Activated CD8-positive, alpha-beta T cell treated with anti-CD3 and anti-CD28 coated beads, Interleukin-2, amount 10 ng/mL, durations not matched to agents 7 days and 5 days (primary cell): ENCODE results near the gene STXBP6. TPM values are rescaled to one million over a fixed set of nuclear protein-coding genes. Genes with fewer than 3 reads are reported as not detected.

ENCODE experiments used
- ATAC-seq: fragments of 150-1000 bp; cut with Tn5 transposase; one replicate; pipeline ENCODE4 v1.10.0; 2021; ENCODE audit warnings: moderate library complexity
- CTCF ChIA-PET: fragments of 350-600 bp; sonication (Branson Sonifier 250); formaldehyde crosslinking; loops from one replicate; lab custom pipeline; 2021; ENCODE audit warnings: antibody characterized with exemption; lab: Charles Lee
- POLR2A ChIA-PET: fragments of 350-600 bp; sonication (Branson Sonifier 250); formaldehyde crosslinking; loops from one replicate; lab custom pipeline; 2021; ENCODE audit warnings: antibody characterized with exemption; lab: Charles Lee
- DNase-seq: peaks from one replicate; pipeline ENCODE4 v3.0.0-alpha.2; 2020
- H3K27ac Mint-ChIP-seq: one replicate; pipeline ENCODE4 v1.8.0; 2021; ENCODE audit warnings: mild to moderate bottlenecking, mixed read lengths
- H3K27me3 Mint-ChIP-seq: one replicate; pipeline ENCODE4 v1.8.0; 2021; ENCODE audit warnings: low read depth, mixed read lengths
- H3K36me3 Mint-ChIP-seq: one replicate; pipeline ENCODE4 v1.8.0; 2021; ENCODE audit warnings: low read depth, mixed read lengths
- H3K4me1 Mint-ChIP-seq: one replicate; pipeline ENCODE4 v1.8.0; 2021; ENCODE audit warnings: low read depth, mixed read lengths
- H3K4me3 Mint-ChIP-seq: one replicate; pipeline ENCODE4 v1.8.0; 2021; ENCODE audit warnings: mild to moderate bottlenecking, mixed read lengths
- H3K9me3 Mint-ChIP-seq: one replicate; pipeline ENCODE4 v1.8.0; 2022; ENCODE audit warnings: mixed read lengths; ENCODE audit not compliant: insufficient read depth
- total RNA-seq, 2 experiments: library from RNA; stranded (reverse); gene quantifications; one replicate each; pipeline ENCODE4 v1.2.3, GENCODE V29; 2021

STXBP6 gene
- total RNA-seq, 2 experiments from 2014 or later = not detected

- Mint-ChIP-seq H3K36me3 (no peaks in the 10 kb centered on the region), H3K4me3 (no peak overlapping the region), H3K4me1 (no peaks in the 10 kb centered on the region), H3K9me3 (no peaks in the 10 kb centered on the region), H3K27ac (no peak overlapping the region), H3K27me3 (peaks cover 2% of the 10 kb centered on the region)
- POLR2A ChIA-PET = no interaction called here
- DNase-seq = no peak
- ATAC-seq = no peak
- CTCF ChIA-PET = no interaction called here
These were observed 154.7 kb downstream of the STXBP6 start for GRCh38 chr14:24895243-24895583.

DNA sequence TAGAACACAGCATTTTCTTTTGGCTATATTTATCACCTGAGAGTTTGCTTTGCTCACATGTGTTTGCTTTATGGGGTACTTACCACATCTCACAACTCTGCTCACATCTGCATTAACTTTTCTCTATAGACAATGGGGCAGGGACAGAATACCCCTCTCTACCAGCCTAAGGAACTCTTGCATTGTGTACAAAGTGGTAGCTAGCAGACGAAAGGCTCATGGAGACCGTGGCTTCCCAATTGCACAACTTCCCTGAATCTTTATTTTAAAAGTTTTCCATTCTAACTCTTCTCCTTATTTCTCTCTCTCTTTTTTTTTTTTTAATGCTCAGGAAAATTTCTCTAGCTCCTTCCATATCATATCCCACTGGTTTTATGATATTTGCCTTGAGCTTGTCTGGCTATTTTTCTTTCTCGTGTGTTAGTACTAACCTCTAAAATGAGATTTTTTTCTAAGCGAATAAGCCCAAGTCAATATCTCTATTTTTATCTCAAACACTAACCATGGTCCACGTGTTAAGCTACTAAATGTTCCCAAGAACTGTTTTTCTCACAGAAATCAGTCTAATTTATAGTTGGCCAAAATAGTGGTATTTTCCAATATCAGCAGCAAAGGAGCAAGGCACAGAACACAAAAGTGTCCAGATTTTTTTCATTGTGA is 155.2 kb downstream of the STXBP6 start:
- CTCF ChIA-PET = no interaction called here
- no peak overlapping the region for H3K27ac Mint-ChIP-seq
- POLR2A ChIA-PET = no interaction called here
- no peaks in the 10 kb centered on the region for H3K36me3 Mint-ChIP-seq
- H3K4me3 Mint-ChIP-seq = no peak overlapping the region
- H3K4me1 Mint-ChIP-seq = no peaks in the 10 kb centered on the region
- ATAC-seq (no peak), DNase-seq (no peak)
- peaks cover 2% of the 10 kb centered on the region for H3K27me3 Mint-ChIP-seq
- no peaks in the 10 kb centered on the region for H3K9me3 Mint-ChIP-seq

GRCh38 chr14:24892497-24893051 is 157.4 kb downstream of the STXBP6 start:
- ATAC-seq = no peak
- no peak overlapping the region for H3K4me3 Mint-ChIP-seq
- CTCF ChIA-PET = no interaction called here

DNA sequence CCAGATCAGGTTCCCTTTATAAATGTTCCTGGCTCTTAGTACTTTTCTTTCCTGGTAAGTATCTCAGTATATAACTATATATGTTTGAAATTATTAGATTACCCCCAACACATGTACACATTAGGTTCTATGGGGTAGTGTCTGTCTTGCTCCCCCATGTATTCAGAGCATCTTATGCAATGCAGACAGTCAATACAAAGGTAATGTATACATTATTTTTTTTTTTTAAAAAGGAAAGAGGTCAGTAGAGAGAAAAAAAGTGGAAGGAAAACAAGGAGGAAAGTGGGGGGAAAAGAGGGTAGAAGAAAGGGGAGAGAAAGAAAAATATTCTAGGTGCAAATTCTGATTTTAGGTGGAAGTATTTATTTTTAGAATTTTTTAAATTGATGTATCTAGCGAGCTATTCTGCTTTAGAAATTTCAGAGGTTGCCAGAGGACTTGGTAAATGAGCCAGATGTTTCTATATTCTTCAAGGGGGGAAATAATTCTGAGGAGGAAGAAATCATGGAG is 157.9 kb downstream of the STXBP6 start:
- ATAC-seq (no peak), DNase-seq (no peak)
- no peaks in the 10 kb centered on the region for H3K4me1 Mint-ChIP-seq
- H3K27ac Mint-ChIP-seq = no peak overlapping the region
- POLR2A ChIA-PET = no interaction called here
- no peak overlapping the region for H3K4me3 Mint-ChIP-seq
- peaks cover 2% of the 10 kb centered on the region for H3K27me3 Mint-ChIP-seq
- no peaks in the 10 kb centered on the region for H3K36me3 Mint-ChIP-seq
- H3K9me3 Mint-ChIP-seq = no peaks in the 10 kb centered on the region
- CTCF ChIA-PET = no interaction called here

More at GRCh38 chr14:24892497-24893051, 157.4 kb downstream of the STXBP6 start:
- H3K9me3 Mint-ChIP-seq = no peaks in the 10 kb centered on the region
- DNase-seq = no peak
- POLR2A ChIA-PET = no interaction called here
- no peaks in the 10 kb centered on the region for H3K36me3 Mint-ChIP-seq
- H3K27me3 Mint-ChIP-seq = peaks cover 2% of the 10 kb centered on the region
- no peaks in the 10 kb centered on the region for H3K4me1 Mint-ChIP-seq
- no peak overlapping the region for H3K27ac Mint-ChIP-seq

DNA sequence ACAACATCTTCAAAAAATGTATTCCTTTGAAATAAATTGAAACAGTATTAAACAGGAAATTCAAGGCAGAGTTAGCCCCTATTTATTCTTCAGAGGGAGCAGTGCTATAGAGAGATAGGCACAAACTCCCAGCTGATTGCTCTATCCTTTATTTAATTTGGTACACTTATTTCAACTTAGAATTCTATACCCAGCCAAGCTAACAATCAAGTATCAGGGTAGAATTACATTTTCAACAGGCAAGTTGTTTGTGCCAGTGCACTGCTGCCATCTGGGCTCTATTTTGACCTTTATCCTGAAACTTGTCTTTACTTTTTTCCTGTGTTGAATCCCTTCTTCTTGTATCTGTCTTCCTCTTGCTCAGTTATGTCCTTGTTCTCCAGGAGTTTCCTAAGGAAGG is 159.2 kb downstream of the STXBP6 start:
- peaks cover 2% of the 10 kb centered on the region for H3K27me3 Mint-ChIP-seq
- no peaks in the 10 kb centered on the region for H3K36me3 Mint-ChIP-seq
- no peak overlapping the region for H3K4me3 Mint-ChIP-seq
- no peaks in the 10 kb centered on the region for H3K9me3 Mint-ChIP-seq
- no peak for ATAC-seq
- ChIA-PET POLR2A (no interaction called here), CTCF (no interaction called here)
- H3K27ac Mint-ChIP-seq = no peak overlapping the region
- DNase-seq = no peak
- no peaks in the 10 kb centered on the region for H3K4me1 Mint-ChIP-seq

GRCh38 chr14:24889843-24890242 is 160.1 kb downstream of the STXBP6 start:
- Mint-ChIP-seq H3K9me3 (no peaks in the 10 kb centered on the region), H3K4me3 (no peak overlapping the region), H3K27ac (no peak overlapping the region), H3K4me1 (no peaks in the 10 kb centered on the region), H3K36me3 (no peaks in the 10 kb centered on the region), H3K27me3 (peaks cover 2% of the 10 kb centered on the region)
- ChIA-PET CTCF (no interaction called here), POLR2A (no interaction called here)
- no peak for ATAC-seq
- no peak for DNase-seq

GRCh38 chr14:24888532-24888931 is 161.4 kb downstream of the STXBP6 start:
- ATAC-seq (no peak), DNase-seq (no peak)
- Mint-ChIP-seq H3K27ac (no peak overlapping the region), H3K4me1 (no peaks in the 10 kb centered on the region), H3K4me3 (no peak overlapping the region), H3K36me3 (no peaks in the 10 kb centered on the region), H3K9me3 (no peaks in the 10 kb centered on the region), H3K27me3 (peaks cover 2% of the 10 kb centered on the region)
- ChIA-PET CTCF (no interaction called here), POLR2A (no interaction called here)

- H3K27me3 Mint-ChIP-seq = peaks cover 2% of the 10 kb centered on the region
- no peak for DNase-seq
- H3K27ac Mint-ChIP-seq = no peak overlapping the region
- no peaks in the 10 kb centered on the region for H3K9me3 Mint-ChIP-seq
- no peaks in the 10 kb centered on the region for H3K36me3 Mint-ChIP-seq
- ChIA-PET CTCF (no interaction called here), POLR2A (no interaction called here)
- H3K4me1 Mint-ChIP-seq = no peaks in the 10 kb centered on the region
- no peak overlapping the region for H3K4me3 Mint-ChIP-seq
- no peak for ATAC-seq
These were observed 162.2 kb downstream of the STXBP6 start for GRCh38 chr14:24887623-24888304.

DNA sequence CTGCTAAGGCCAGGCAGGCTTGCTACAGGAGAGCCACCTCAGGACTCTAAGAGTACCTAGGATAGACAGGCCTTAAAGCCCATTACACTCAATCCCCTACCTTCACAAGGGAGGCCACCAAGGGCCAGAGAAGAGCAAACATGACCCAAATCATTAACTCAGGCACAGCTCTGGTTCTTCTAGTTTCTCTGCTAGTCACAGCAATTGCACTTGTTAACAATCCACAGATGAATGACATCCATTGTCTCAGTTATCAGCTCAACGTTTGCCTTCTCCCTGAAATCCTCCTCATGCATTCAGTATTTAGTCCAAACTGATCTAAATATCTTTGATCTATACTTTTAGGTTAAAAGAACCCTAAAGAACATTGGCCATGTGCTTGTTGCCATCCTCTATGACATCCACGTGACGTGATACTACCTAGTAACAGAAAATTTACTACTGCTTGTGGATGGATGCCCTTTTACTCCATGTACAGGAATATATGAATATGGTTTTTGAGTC is 164.5 kb downstream of the STXBP6 start:
- ChIA-PET CTCF (no interaction called here), POLR2A (no interaction called here)
- H3K4me3 Mint-ChIP-seq = no peak overlapping the region
- no peak for DNase-seq
- H3K36me3 Mint-ChIP-seq = no peaks in the 10 kb centered on the region
- no peaks in the 10 kb centered on the region for H3K9me3 Mint-ChIP-seq
- no peaks in the 10 kb centered on the region for H3K4me1 Mint-ChIP-seq
- no peak for ATAC-seq
- H3K27ac Mint-ChIP-seq = no peak overlapping the region
- no peaks in the 10 kb centered on the region for H3K27me3 Mint-ChIP-seq

DNA sequence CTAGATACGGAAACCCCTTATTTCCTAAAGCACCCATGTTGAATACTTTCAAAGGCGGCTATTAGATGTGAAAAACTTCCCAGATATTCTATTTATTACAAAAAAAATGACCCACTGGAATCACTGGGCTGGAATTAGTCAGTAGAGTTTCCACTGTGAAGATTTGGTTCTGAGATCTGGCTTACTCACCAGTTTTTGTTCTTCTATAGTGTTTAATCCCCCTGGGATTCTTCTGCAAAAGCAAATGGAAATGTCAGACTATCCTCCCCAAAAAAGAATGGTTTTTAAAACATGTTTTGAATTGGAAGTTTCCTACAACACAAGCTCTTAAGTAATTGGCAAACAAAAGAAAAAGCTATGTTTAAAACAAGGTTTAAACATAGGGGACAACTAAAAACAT is 166.4 kb downstream of the STXBP6 start:
- no peaks in the 10 kb centered on the region for H3K4me1 Mint-ChIP-seq
- ATAC-seq = no peak
- no peaks in the 10 kb centered on the region for H3K9me3 Mint-ChIP-seq
- no peak for DNase-seq
- no peak overlapping the region for H3K4me3 Mint-ChIP-seq
- H3K27me3 Mint-ChIP-seq = peaks cover 2% of the 10 kb centered on the region
- no peaks in the 10 kb centered on the region for H3K36me3 Mint-ChIP-seq
- POLR2A ChIA-PET = no interaction called here
- H3K27ac Mint-ChIP-seq = no peak overlapping the region
- CTCF ChIA-PET = no interaction called here

DNA sequence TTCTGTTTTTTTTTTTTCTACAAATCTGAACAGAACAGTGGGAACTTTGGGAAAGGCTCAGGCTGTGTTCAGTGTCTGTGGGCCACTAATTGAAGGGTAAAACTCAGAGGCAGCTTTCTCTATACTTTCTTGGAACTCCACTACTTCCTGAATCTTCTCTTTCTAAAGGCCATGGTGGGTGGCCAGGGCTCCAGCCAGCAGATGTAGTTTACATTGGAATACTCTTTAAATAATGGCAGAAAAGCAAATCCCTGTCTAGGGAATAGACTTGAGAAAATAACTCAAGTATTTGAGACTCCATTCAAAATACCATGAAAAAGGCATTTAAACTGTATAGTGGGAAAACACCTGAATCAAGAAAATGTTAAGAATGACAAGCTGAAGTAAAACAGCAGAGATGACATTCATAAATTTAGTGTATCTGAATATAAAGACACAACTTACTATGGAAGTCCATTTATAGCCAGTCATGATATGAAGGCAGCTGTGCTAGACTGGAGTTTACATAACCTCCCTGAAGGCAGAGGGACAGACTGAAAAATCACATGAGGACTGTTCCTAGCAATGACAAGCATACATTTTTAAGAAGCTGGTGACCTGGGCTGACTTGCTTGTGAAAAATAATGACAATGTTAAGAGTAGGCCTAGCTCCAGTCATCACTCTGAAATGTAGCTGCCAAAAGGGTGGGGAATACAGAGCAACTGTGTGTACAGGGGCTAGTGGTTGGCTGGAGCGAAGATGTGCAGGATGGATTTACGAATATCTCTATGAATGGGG is 168.6 kb downstream of the STXBP6 start:
- POLR2A ChIA-PET = no interaction called here
- ATAC-seq = no peak
- no peaks in the 10 kb centered on the region for H3K9me3 Mint-ChIP-seq
- H3K4me1 Mint-ChIP-seq = no peaks in the 10 kb centered on the region
- peaks cover 6% of the 10 kb centered on the region for H3K27me3 Mint-ChIP-seq
- no peak for DNase-seq
- CTCF ChIA-PET = no interaction called here
- no peak overlapping the region for H3K4me3 Mint-ChIP-seq
- no peaks in the 10 kb centered on the region for H3K36me3 Mint-ChIP-seq
- H3K27ac Mint-ChIP-seq = no peak overlapping the region

GRCh38 chr14:24880689-24881088 is 169.3 kb downstream of the STXBP6 start:
- no peak overlapping the region for H3K27ac Mint-ChIP-seq
- peaks cover 9% of the 10 kb centered on the region for H3K27me3 Mint-ChIP-seq
- POLR2A ChIA-PET = no interaction called here
- CTCF ChIA-PET = no interaction called here
- H3K36me3 Mint-ChIP-seq = no peaks in the 10 kb centered on the region
- ATAC-seq = no peak
- H3K4me3 Mint-ChIP-seq = no peak overlapping the region
- H3K4me1 Mint-ChIP-seq = no peaks in the 10 kb centered on the region
- no peaks in the 10 kb centered on the region for H3K9me3 Mint-ChIP-seq
- DNase-seq = no peak
